Kidney epithelial cell (primary cell): ENCODE results near the gene LPCAT1. TPM values are rescaled to one million over a fixed set of nuclear protein-coding genes. Genes with fewer than 3 reads are reported as not detected.

ENCODE experiments used
- DNase-seq: peaks from one replicate; pipeline ENCODE4 v3.0.0-alpha.2; 2010; ENCODE audit warnings: low read depth
- H3K27me3 ChIP-seq: 2 replicates; pipeline ENCODE4 v1.6.0; 2011; ENCODE audit warnings: low read length; ENCODE audit not compliant: control insufficient read depth, insufficient read depth
- H3K36me3 ChIP-seq: 2 replicates; pipeline ENCODE4 v1.5.1; 2011; ENCODE audit warnings: low read length; ENCODE audit not compliant: control insufficient read depth, insufficient read depth
- H3K4me3 ChIP-seq: 2 replicates; pipeline ENCODE4 v1.5.1; 2011; ENCODE audit warnings: low read depth, mild to moderate bottlenecking, control low read depth, low read length
- CTCF ChIP-seq: IDR thresholded peaks from 2 replicates; pipeline ENCODE4 v1.5.1; 2011; ENCODE audit warnings: mild to moderate bottlenecking, moderate library complexity, low read length, control low read depth, inconsistent platforms; ENCODE audit not compliant: insufficient read depth, poor library complexity, severe bottlenecking
- total RNA-seq: library from RNA; depleted of rRNA; stranded (reverse); fragments of >200 nt; gene quantifications from 2 replicates; pipeline ENCODE4 v1.2.3, GENCODE V29; 2015

The LPCAT1 gene
- total RNA-seq, 1 donor from 2014 or later = 87.6 TPM

GRCh38 chr5:1453613-1454012 is 70.1 kb downstream of the LPCAT1 start:
- TF ChIP-seq CTCF = no peak
- peaks cover under 1% of the 10 kb centered on the region for H3K27me3 ChIP-seq
- no peak overlapping the region for H3K4me3 ChIP-seq
- no peaks in the 10 kb centered on the region for H3K36me3 ChIP-seq
- DNase-seq = no peak

DNA sequence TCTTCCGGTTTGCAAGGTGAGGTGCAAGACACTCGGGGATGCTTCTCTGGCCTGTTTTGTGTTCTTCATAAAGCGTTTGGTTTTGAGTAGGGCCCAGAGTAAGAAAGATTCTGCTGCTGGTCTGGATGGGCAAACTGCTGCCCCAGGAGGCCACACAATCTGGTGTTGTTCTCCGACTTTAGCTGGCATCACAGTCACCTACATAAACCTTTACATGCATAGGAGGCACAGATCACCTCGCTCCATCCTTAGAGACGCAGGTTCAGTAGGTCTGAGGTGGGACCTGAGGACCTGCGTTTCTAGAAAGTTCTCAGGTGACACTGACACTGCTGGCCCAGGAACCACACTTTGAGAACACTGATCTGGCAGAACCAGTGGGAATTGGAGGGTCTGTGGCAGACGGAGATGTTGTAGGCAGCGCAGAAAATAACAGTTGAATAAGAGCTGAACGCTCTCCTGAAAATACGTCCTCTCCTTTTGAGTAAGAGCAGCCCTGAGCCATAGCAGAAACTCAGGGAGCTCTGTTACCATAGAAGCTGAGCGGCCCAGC is 74.6 kb downstream of the LPCAT1 start:
- no peak for DNase-seq
- Histone ChIP-seq H3K27me3 (peaks cover 41% of the 10 kb centered on the region), H3K4me3 (no peak overlapping the region)

DNA sequence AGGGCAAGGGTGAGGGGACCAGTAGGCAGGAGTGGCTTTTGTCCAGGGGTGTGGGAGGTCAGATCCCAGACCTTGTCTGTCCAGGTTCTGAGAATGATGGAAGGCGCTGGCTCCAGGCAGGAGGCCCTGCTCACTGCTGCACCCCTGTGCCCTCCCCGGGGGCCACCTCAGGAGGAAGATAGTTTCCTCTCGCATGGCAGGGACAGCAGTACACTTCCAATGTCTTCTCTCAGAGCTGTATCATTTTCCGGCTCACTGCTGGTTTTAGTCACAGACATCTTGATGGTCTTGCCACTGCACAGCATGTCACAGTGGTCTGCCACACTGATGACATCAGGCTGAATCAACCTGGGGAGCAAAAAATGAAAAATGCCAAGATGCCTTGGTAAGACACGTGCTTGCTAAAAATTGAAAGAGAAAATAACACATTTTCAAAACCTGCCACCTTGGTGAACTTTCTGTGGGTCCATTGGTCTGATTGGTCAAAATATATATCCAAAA is 75.2 kb downstream of the LPCAT1 start:
- Histone ChIP-seq H3K4me3 (no peak overlapping the region), H3K36me3 (no peaks in the 10 kb centered on the region), H3K27me3 (peaks cover 47% of the 10 kb centered on the region)
- DNase-seq = no peak
- no peak for TF ChIP-seq CTCF

More for the DNA sequence above, 74.6 kb downstream of the LPCAT1 start:
- no peaks in the 10 kb centered on the region for H3K36me3 ChIP-seq
- no peak for TF ChIP-seq CTCF

DNA sequence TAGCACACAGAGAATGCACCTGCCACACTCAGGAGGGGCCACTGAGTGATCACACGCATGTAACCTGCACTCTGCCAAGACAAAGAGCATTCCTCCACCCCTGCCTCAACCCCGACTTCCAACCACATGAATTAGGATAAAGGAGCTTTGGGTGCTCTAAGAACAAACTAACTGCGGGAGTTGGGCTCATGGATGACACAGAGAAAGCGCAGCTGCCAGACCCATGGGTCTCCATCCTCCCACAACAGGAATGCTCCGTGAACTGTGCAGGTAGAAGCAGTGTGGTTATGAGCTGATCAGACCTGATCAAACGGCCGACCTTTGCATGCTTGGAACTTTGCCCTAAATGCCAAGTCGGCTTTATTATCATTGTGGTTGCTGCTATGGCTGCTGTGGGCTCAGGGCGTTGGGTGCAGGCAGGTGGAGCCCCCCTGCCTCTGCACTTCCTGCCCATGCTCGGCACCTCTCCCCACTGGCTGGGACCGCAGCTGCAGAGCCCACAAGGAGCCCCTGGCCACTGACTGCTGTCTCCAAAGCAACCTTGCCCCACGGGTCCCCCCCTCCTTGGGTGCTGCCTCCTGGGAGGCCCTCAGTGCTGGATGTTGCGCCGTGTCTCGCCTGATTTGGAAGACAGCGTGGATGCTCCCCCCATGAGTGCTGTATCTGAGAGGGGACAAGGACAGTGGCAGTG is 75.9 kb downstream of the LPCAT1 start:
- no peaks in the 10 kb centered on the region for H3K36me3 ChIP-seq
- TF ChIP-seq CTCF = no peak
- peaks cover 55% of the 10 kb centered on the region for H3K27me3 ChIP-seq
- no peak overlapping the region for H3K4me3 ChIP-seq
- DNase-seq = no peak

GRCh38 chr5:1446602-1447343 is 77.0 kb downstream of the LPCAT1 start:
- H3K36me3 ChIP-seq = no peaks in the 10 kb centered on the region
- peaks cover 58% of the 10 kb centered on the region for H3K27me3 ChIP-seq
- no peak for TF ChIP-seq CTCF
- H3K4me3 ChIP-seq = no peak overlapping the region
- no peak for DNase-seq
